ENCODE results near the gene KCNQ1. TPM values are rescaled to one million over a fixed set of nuclear protein-coding genes. Genes with fewer than 3 reads are reported as not detected.

Gene KCNQ1
- total RNA-seq, 1 experiment from 2014 or later: 10.7 TPM

- H3K4me3 ChIP-seq (replicated peaks in 1 of 2; ENCODE audit: low read depth in 1 of 2, low read length in 2 of 2): no peak overlapping the region
- H3K9ac ChIP-seq (ENCODE audit: low read length): no peak overlapping the region
- TF ChIP-seq FOSL1 (IDR thresholded peaks at IDR 0.05; ENCODE audit: low read depth) (peak; percentile 61), ZFX (IDR thresholded peaks at IDR 0.05) (no peak), MAX (IDR thresholded peaks at IDR 0.05) (peak; percentile 79)
- H3K9me2 ChIP-seq (ENCODE audit: insufficient read depth): no peaks in the 10 kb centered on the region
- peak overlapping the region; percentile 21 for H3K4me2 ChIP-seq (ENCODE audit: low read length)
- no peaks in the 10 kb centered on the region for H3K27me3 ChIP-seq (ENCODE audit: insufficient read depth, low read length)
- H3K9me3 ChIP-seq (ENCODE audit: control insufficient read depth in 1 of 2, insufficient read depth in 1 of 2, low read depth in 1 of 2, low read length in 2 of 2): no peaks in the 10 kb centered on the region
- H3K79me2 ChIP-seq (ENCODE audit: insufficient read depth, low read length): no peaks in the 10 kb centered on the region
- peaks cover 0 to 19% of the 10 kb centered on the region in 2 experiments; a peak in 3 of 4 replicates for H3K4me1 ChIP-seq (ENCODE audit: control insufficient read depth in 1 of 2, insufficient read depth in 2 of 2, low read length in 2 of 2)
- no peaks in the 10 kb centered on the region for H4K20me1 ChIP-seq (ENCODE audit: insufficient read depth)
- ATAC-seq: peak; percentile 76
- no peaks in the 10 kb centered on the region for H3K36me3 ChIP-seq (ENCODE audit: control insufficient read depth in 1 of 2, insufficient read depth in 2 of 2, low read length in 2 of 2)
- DNase-seq (ENCODE audit: low read depth, low spot score): peak; percentile 8
- BruUV-seq (replicated peaks): no TSS peak
- no peak overlapping the region for H3K27ac ChIP-seq (ENCODE audit: low read depth, low read length)
- POLR2A ChIA-PET: no interaction called here
- no peak overlapping the region for H2AFZ ChIP-seq (ENCODE audit: low read depth, low read length, poor library complexity, severe bottlenecking)
- CTCF ChIA-PET: no interaction called here
- RAD21 ChIA-PET (ENCODE audit: low non-redundant PET in 1 of 2, low total read pairs in 2 of 2, uncharacterized antibody in 2 of 2, unreplicated experiment in 2 of 2): no interaction called here
- intact Hi-C loops (cut with micrococcal nuclease): no loop called here
These were observed 399.5 kb downstream of the KCNQ1 start for GRCh38 chr11:2844116-2844842.

- Histone ChIP-seq H3K27ac (ENCODE audit: low read depth, low read length) (no peak overlapping the region), H4K20me1 (ENCODE audit: insufficient read depth) (no peaks in the 10 kb centered on the region), H3K4me2 (ENCODE audit: low read length) (no peak overlapping the region), H3K36me3 (ENCODE audit: control insufficient read depth in 1 of 2, insufficient read depth in 2 of 2, low read length in 2 of 2) (no peaks in the 10 kb centered on the region), H3K9me3 (ENCODE audit: control insufficient read depth in 1 of 2, insufficient read depth in 1 of 2, low read depth in 1 of 2, low read length in 2 of 2) (no peaks in the 10 kb centered on the region), H2AFZ (ENCODE audit: low read depth, low read length, poor library complexity, severe bottlenecking) (no peak overlapping the region), H3K4me3 (replicated peaks in 1 of 2; ENCODE audit: low read depth in 1 of 2, low read length in 2 of 2) (no peak overlapping the region), H3K9ac (ENCODE audit: low read length) (no peak overlapping the region), H3K79me2 (ENCODE audit: insufficient read depth, low read length) (no peaks in the 10 kb centered on the region), H3K4me1 (ENCODE audit: control insufficient read depth in 1 of 2, insufficient read depth in 2 of 2, low read length in 2 of 2) (peaks cover 0 to 19% of the 10 kb centered on the region in 2 experiments; a peak in 3 of 4 replicates), H3K27me3 (ENCODE audit: insufficient read depth, low read length) (no peaks in the 10 kb centered on the region), H3K9me2 (ENCODE audit: insufficient read depth) (no peaks in the 10 kb centered on the region)
- TF ChIP-seq YY1 (IDR thresholded peaks at IDR 0.05; ENCODE audit: extremely low read depth, insufficient replicate concordance, low read depth, low read length) (no peak), REST (IDR thresholded peaks at IDR 0.05; ENCODE audit: low read depth) (no peak)
- ATAC-seq: no peak
- POLR2A ChIA-PET: no interaction called here
- intact Hi-C loops (cut with micrococcal nuclease): no loop called here
- DNase-seq (ENCODE audit: low read depth, low spot score): no peak
- no TSS peak for BruUV-seq (replicated peaks)
- CTCF ChIA-PET: no interaction called here
- RAD21 ChIA-PET (ENCODE audit: low non-redundant PET in 1 of 2, low total read pairs in 2 of 2, uncharacterized antibody in 2 of 2, unreplicated experiment in 2 of 2): no interaction called here
These were observed 400.2 kb downstream of the KCNQ1 start for GRCh38 chr11:2844996-2845395.
